Nephron progenitor cell (in vitro differentiated cells): ENCODE results near the gene RIMS3.

Source experiments
- DNase-seq: peaks from one replicate; pipeline ENCODE4 v3.0.0; 2021
- H3K27ac Mint-ChIP-seq: 2 replicates; pipeline ENCODE4 v1.8.0; 2021; ENCODE audit warnings: mild to moderate bottlenecking, moderate library complexity, mixed read lengths
- H3K27me3 Mint-ChIP-seq: 2 replicates; pipeline ENCODE4 v1.8.0; 2021; ENCODE audit warnings: mild to moderate bottlenecking, low read depth, mixed read lengths; ENCODE audit not compliant: poor library complexity
- H3K36me3 Mint-ChIP-seq: 2 replicates; pipeline ENCODE4 v1.8.0; 2021; ENCODE audit warnings: low read depth, mixed read lengths
- H3K4me1 Mint-ChIP-seq: 2 replicates; pipeline ENCODE4 v1.8.0; 2021; ENCODE audit warnings: mixed read lengths
- H3K4me3 Mint-ChIP-seq: 2 replicates; pipeline ENCODE4 v1.8.0; 2021; ENCODE audit warnings: mild to moderate bottlenecking, moderate library complexity, mixed read lengths
- H3K9me3 Mint-ChIP-seq: 2 replicates; pipeline ENCODE4 v1.8.0; 2021; ENCODE audit warnings: mild to moderate bottlenecking, moderate library complexity, mixed read lengths
- TF ChIP-seq, protein P1 (sequence below): fragments of 200-600 bp; sonication (generic); IDR thresholded peaks from 2 replicates; pipeline ENCODE4 v1.5.0; 2021; ENCODE audit warnings: antibody characterized with exemption

Gene RIMS3

DNA sequence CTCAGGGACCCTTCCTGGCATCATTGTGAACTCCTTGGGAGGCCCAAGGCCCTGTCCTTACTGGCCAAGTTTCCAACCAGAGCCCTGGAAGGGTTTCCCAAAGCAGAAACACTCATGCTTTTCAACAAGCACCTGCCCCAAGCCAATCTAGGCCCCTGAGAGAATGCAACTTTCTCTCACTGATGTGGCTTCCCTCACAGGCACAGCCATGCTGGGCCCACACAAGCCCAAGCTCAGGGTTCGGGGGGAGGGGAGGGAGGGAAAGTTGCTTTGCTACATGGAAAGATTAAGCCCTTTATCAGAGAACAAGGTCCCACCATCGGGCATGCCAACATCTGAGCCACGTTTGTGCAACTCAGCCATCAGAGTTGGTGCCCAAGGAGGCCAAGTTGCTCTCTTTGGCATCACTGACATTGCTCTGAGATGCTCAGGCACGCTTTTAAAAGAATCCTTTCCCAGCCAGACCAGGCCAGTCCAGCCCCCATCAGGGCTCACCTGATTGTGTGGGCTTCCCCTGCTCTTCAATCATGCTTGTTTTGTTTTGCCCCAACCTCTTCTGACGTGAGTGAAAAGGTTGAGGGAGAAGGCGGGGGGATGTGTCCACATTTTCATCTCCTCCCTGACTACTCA lies 43.5 kb downstream of the RIMS3 start:
- Mint-ChIP-seq H3K27ac (no peak overlapping the region), H3K27me3 (peaks cover 2% of the 10 kb centered on the region), H3K4me1 (peaks cover 5% of the 10 kb centered on the region), H3K4me3 (no peak overlapping the region), H3K9me3 (no peaks in the 10 kb centered on the region), H3K36me3 (no peaks in the 10 kb centered on the region)
- DNase-seq: no peak
- TF ChIP-seq, protein P1, sequence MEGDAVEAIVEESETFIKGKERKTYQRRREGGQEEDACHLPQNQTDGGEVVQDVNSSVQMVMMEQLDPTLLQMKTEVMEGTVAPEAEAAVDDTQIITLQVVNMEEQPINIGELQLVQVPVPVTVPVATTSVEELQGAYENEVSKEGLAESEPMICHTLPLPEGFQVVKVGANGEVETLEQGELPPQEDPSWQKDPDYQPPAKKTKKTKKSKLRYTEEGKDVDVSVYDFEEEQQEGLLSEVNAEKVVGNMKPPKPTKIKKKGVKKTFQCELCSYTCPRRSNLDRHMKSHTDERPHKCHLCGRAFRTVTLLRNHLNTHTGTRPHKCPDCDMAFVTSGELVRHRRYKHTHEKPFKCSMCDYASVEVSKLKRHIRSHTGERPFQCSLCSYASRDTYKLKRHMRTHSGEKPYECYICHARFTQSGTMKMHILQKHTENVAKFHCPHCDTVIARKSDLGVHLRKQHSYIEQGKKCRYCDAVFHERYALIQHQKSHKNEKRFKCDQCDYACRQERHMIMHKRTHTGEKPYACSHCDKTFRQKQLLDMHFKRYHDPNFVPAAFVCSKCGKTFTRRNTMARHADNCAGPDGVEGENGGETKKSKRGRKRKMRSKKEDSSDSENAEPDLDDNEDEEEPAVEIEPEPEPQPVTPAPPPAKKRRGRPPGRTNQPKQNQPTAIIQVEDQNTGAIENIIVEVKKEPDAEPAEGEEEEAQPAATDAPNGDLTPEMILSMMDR: no peak

DNA sequence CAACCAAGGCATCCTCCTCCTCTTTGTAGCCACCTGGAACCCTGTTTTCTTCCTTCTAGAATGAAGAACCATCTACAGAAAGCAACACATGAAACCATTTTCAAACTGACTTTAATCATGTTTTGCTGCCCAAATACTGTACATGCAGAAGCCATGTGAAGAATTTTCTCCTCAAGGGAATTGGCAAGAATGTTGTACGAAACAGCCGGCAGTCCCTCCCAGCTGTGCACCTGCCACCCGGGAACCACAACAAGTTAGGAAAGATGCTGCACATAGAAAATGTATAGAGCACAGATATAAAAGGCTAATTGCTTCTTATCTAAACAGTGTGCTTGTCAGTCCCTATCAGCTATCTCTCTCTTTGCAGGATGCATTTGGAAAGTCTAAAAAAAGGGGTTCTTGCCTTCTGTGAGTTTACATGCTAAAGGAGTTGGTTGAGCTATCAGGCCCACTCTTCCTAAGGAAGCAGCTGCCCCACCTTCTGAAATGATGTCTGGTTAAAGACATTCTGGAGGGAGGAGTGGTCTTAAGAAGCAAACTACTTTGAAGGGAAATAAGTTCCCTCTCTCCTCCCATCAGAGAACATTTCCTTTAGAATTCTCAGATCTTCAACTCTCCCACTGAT lies 44.8 kb downstream of the RIMS3 start:
- DNase-seq: no peak
- Mint-ChIP-seq H3K27me3 (no peaks in the 10 kb centered on the region), H3K4me1 (peaks cover 5% of the 10 kb centered on the region), H3K4me3 (no peak overlapping the region), H3K36me3 (no peaks in the 10 kb centered on the region), H3K27ac (no peak overlapping the region), H3K9me3 (peaks cover 3% of the 10 kb centered on the region)
- TF ChIP-seq, protein P1: no peak

DNA sequence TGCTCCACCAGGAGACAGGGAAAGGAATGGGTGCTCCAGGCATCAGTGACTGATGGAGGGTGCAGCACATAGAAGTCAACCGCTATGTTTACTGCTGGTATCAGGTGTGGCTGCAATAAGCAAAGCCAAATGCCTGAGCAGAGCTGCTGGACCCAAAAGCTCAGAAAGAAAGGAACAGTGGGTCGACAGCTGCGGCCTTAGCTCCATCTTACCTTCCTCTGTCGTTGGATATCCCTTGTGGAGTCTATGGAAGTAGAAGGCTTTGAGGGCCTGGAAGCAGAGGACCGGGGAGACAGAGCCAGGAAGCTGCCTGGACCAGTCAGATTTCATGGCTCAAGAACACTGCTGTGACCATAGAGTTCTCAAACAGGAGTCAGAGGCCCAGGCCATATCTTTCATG lies 45.3 kb downstream of the RIMS3 start:
- no peaks in the 10 kb centered on the region for H3K36me3 Mint-ChIP-seq
- no peak overlapping the region for H3K27ac Mint-ChIP-seq
- no peak overlapping the region for H3K4me3 Mint-ChIP-seq
- DNase-seq: no peak
- H3K4me1 Mint-ChIP-seq: peaks cover 5% of the 10 kb centered on the region
- TF ChIP-seq, protein P1: no peak
- no peaks in the 10 kb centered on the region for H3K27me3 Mint-ChIP-seq
- peaks cover 3% of the 10 kb centered on the region for H3K9me3 Mint-ChIP-seq

DNA sequence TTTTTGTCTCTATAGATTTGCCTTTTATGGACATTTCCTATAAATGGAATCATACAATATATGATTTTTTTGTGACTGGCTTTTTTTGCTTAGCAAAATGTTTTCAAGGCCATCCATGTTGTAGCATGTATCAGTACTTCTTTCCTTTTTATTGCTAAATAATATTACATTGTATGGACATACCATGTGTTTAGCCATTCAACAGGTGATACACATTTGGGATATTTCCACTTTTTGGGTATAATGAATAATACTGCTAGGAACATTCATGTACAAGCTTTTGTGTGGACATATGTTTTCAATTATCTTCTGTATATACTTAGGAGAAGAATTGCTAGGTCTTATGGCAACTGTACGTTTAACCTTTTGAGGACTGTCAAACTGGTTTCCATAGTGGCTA lies 47.4 kb downstream of the RIMS3 start:
- Mint-ChIP-seq H3K9me3 (peaks cover 3% of the 10 kb centered on the region), H3K36me3 (no peaks in the 10 kb centered on the region), H3K4me3 (no peak overlapping the region), H3K27ac (no peak overlapping the region), H3K27me3 (no peaks in the 10 kb centered on the region), H3K4me1 (peaks cover 5% of the 10 kb centered on the region)
- no peak for DNase-seq
- TF ChIP-seq, protein P1: no peak

DNA sequence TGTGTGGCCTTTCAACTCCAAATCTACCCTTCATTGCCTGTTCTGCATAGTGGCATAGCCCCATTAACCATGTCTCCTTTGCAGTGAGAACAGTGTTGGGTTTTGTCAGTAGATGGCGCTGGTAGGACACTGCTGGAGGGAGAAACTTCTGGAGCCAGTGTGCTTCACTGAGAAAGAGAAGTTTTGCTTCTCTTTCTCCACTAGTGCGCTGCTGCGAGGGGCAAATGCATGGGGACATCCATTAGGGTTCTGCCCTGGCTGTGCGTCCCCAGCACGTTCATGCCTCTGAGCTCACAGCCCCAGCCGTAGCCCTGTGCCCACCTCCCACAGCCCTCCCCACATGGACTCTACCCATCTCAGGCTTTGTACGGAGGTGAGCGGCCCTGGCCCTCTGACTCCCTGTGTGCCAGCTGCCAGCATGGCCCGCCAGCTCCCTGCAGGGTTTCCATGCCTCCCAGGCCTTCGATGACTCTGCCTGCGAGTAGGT lies 53.1 kb downstream of the RIMS3 start:
- no peaks in the 10 kb centered on the region for H3K4me1 Mint-ChIP-seq
- H3K4me3 Mint-ChIP-seq: no peak overlapping the region
- TF ChIP-seq, protein P1: peak; percentile 80
- H3K27ac Mint-ChIP-seq: no peak overlapping the region
- peak; percentile 77 for DNase-seq
- H3K27me3 Mint-ChIP-seq: peaks cover under 1% of the 10 kb centered on the region
- no peaks in the 10 kb centered on the region for H3K36me3 Mint-ChIP-seq
- H3K9me3 Mint-ChIP-seq: peaks cover 3% of the 10 kb centered on the region

DNA sequence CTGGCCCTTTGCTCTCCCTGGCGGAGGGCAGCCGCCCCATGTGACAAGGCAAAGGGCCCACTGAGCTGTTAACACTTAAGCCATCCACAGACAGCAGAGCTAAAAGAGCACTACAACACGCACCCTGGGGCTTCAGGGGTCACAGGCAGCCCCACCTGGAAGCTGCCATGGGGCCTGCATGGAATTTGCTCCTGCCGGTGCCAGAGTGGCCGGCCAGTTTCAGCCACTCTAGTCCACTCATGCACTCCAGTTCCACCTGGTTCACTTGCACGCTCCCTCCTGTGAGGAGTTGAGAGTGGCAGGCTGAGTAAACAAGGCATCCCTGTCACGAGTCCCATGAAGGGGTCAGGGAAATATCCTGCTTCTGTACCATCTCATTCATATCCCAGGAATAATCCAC lies 55.3 kb downstream of the RIMS3 start:
- no peak for DNase-seq
- Mint-ChIP-seq H3K36me3 (no peaks in the 10 kb centered on the region), H3K9me3 (no peaks in the 10 kb centered on the region), H3K4me3 (no peak overlapping the region), H3K27me3 (peaks cover 9% of the 10 kb centered on the region), H3K4me1 (no peaks in the 10 kb centered on the region), H3K27ac (no peak overlapping the region)
- TF ChIP-seq, protein P1: no peak
